LNCaP clone FGC (cell line): ENCODE data around the gene PPIA.

Source experiments
- DNase-seq: peaks from one replicate; pipeline ENCODE4 v3.0.0-alpha.2; 2011; ENCODE audit warnings: low read depth
- H3K4me3 ChIP-seq: 2 replicates; pipeline ENCODE4 v1.5.1; 2011; ENCODE audit warnings: mild to moderate bottlenecking, low read depth, low read length, control low read depth
- CTCF ChIP-seq: IDR thresholded peaks from 2 replicates; pipeline ENCODE4 v1.5.1; 2012; ENCODE audit warnings: mild to moderate bottlenecking; ENCODE audit not compliant: control insufficient read depth, insufficient read depth; ENCODE audit errors: extremely low read depth

PPIA gene

GRCh38 chr7:44764665-44765578 lies 31.6 kb upstream of the PPIA start:
- TF ChIP-seq CTCF = peak; percentile 30
- no peak for DNase-seq
- H3K4me3 ChIP-seq = no peak overlapping the region

- no peak for DNase-seq
- no peak for TF ChIP-seq CTCF
- H3K4me3 ChIP-seq = no peak overlapping the region
Measured at GRCh38 chr7:44765579-44766415, 30.7 kb upstream of the PPIA start.

- no peak overlapping the region for H3K4me3 ChIP-seq
- no peak for DNase-seq
- TF ChIP-seq CTCF = no peak
Measured at GRCh38 chr7:44766416-44766801, 30.1 kb upstream of the PPIA start.

- no peak overlapping the region for H3K4me3 ChIP-seq
- no peak for TF ChIP-seq CTCF
- DNase-seq = no peak
Measured at GRCh38 chr7:44767134-44767911, 29.2 kb upstream of the PPIA start.

- no peak for DNase-seq
- H3K4me3 ChIP-seq = no peak overlapping the region
- no peak for TF ChIP-seq CTCF
Measured at GRCh38 chr7:44767912-44768627, 28.4 kb upstream of the PPIA start.
